ENCODE data around the gene DLK1.

Gene DLK1

DNA sequence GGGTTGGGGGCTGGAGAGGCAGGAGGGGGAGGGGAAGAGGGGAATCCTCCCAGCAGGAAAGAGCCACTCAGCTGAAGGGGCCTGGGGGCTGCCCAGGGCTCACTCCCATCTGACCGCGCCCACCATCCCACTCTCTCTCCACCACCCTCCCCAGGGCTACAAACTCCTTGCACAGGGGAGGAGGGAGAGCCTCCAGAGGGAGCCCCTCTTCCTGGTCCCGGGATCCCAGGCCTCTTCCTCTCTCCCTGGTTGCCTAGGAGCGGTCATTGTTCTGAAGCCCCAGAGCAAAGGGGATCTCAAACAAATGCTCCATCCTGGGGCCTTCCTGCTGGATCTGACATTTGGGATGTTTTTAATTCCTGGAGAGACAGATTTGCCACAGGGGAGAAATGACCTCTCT lies 39.8 kb upstream of the DLK1 start:
- TF ChIP-seq, protein P1, sequence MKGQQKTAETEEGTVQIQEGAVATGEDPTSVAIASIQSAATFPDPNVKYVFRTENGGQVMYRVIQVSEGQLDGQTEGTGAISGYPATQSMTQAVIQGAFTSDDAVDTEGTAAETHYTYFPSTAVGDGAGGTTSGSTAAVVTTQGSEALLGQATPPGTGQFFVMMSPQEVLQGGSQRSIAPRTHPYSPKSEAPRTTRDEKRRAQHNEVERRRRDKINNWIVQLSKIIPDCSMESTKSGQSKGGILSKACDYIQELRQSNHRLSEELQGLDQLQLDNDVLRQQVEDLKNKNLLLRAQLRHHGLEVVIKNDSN (IDR thresholded peaks at IDR 0.05) = no peak
- TF ChIP-seq CEBPB (IDR thresholded peaks at IDR 0.05) = no peak
- TF ChIP-seq CREB1 (IDR thresholded peaks at IDR 0.05; ENCODE audit: low read depth) = no peak
- TF ChIP-seq NFIC (IDR thresholded peaks at IDR 0.05) = no peak
- no peak for TF ChIP-seq TAF1 (IDR thresholded peaks at IDR 0.05; ENCODE audit: low read depth)

DNA sequence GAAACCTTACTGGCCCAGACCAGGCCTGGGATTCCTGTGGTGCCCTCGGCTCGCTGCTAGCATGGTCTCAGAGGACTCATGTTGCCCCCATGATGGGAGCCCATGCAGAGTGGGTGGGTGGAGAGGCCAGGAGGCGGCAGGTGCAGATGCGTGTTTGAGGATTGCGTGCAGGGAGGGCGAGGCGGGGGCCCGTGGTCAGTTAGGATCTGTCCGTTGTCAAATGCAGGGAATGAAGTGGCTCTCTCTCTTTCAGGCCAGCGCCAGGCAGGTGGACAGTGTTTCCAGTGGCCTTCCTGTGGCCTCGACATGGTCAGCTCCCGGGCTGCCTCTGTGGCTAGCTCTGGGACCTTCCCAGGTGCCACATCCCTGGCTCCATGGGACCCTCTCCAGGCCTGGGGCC lies 39.3 kb upstream of the DLK1 start:
- TF ChIP-seq, protein P1 (IDR thresholded peaks at IDR 0.05) = no peak
- TF ChIP-seq, protein P2, sequence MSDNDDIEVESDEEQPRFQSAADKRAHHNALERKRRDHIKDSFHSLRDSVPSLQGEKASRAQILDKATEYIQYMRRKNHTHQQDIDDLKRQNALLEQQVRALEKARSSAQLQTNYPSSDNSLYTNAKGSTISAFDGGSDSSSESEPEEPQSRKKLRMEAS (IDR thresholded peaks at IDR 0.05) = no peak
- TF ChIP-seq FOXM1 (IDR thresholded peaks at IDR 0.05; ENCODE audit: borderline replicate concordance, low read depth) (no peak), EP300 (IDR thresholded peaks at IDR 0.05; ENCODE audit: borderline replicate concordance) (no peak), TCF12 (IDR thresholded peaks at IDR 0.05; ENCODE audit: low read depth) (no peak), CEBPB (IDR thresholded peaks at IDR 0.05) (no peak), EGR1 (IDR thresholded peaks at IDR 0.05) (no peak), NFIC (IDR thresholded peaks at IDR 0.05) (no peak), RAD21 (IDR thresholded peaks at IDR 0.05; ENCODE audit: low read depth) (no peak), YY1 (IDR thresholded peaks at IDR 0.05; ENCODE audit: low read depth) (no peak), ZBTB7A (IDR thresholded peaks at IDR 0.05; ENCODE audit: low read depth) (no peak), CREB1 (IDR thresholded peaks at IDR 0.05; ENCODE audit: low read depth) (no peak), TAF1 (IDR thresholded peaks at IDR 0.05; ENCODE audit: low read depth) (no peak), TEAD4 (IDR thresholded peaks at IDR 0.05) (no peak)
- TF ChIP-seq, protein P3, sequence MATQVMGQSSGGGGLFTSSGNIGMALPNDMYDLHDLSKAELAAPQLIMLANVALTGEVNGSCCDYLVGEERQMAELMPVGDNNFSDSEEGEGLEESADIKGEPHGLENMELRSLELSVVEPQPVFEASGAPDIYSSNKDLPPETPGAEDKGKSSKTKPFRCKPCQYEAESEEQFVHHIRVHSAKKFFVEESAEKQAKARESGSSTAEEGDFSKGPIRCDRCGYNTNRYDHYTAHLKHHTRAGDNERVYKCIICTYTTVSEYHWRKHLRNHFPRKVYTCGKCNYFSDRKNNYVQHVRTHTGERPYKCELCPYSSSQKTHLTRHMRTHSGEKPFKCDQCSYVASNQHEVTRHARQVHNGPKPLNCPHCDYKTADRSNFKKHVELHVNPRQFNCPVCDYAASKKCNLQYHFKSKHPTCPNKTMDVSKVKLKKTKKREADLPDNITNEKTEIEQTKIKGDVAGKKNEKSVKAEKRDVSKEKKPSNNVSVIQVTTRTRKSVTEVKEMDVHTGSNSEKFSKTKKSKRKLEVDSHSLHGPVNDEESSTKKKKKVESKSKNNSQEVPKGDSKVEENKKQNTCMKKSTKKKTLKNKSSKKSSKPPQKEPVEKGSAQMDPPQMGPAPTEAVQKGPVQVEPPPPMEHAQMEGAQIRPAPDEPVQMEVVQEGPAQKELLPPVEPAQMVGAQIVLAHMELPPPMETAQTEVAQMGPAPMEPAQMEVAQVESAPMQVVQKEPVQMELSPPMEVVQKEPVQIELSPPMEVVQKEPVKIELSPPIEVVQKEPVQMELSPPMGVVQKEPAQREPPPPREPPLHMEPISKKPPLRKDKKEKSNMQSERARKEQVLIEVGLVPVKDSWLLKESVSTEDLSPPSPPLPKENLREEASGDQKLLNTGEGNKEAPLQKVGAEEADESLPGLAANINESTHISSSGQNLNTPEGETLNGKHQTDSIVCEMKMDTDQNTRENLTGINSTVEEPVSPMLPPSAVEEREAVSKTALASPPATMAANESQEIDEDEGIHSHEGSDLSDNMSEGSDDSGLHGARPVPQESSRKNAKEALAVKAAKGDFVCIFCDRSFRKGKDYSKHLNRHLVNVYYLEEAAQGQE (IDR thresholded peaks at IDR 0.05; ENCODE audit: low read depth) = no peak

DNA sequence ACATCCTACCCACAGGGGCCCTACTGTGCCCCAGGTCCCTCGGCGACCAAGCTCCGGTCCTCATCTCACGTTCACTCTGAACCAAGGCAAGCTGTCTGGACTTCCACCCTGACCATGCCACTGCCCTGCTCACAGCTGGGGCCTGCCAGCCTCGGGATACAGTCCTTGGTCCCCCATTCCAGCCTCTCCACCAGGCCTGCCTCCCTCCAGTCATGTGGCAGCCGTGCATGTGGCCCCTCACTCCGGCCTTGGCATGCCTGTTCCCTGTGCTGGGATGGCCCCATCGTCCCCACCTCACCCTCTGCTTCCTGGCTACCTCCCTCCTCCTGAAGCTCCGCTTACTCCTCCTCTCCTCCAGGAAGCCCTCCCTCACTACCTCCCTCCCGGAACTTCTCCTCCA lies 38.6 kb upstream of the DLK1 start:
- TF ChIP-seq FOXM1 (IDR thresholded peaks at IDR 0.05; ENCODE audit: borderline replicate concordance, low read depth) (no peak), CREB1 (IDR thresholded peaks at IDR 0.05; ENCODE audit: low read depth) (no peak), EP300 (IDR thresholded peaks at IDR 0.05; ENCODE audit: borderline replicate concordance) (no peak), CEBPB (IDR thresholded peaks at IDR 0.05) (no peak), EGR1 (IDR thresholded peaks at IDR 0.05) (no peak), TAF1 (IDR thresholded peaks at IDR 0.05; ENCODE audit: low read depth) (no peak), TCF12 (IDR thresholded peaks at IDR 0.05; ENCODE audit: low read depth) (no peak), RAD21 (IDR thresholded peaks at IDR 0.05; ENCODE audit: low read depth) (no peak), YY1 (IDR thresholded peaks at IDR 0.05; ENCODE audit: low read depth) (no peak), TEAD4 (IDR thresholded peaks at IDR 0.05) (no peak)
- TF ChIP-seq, protein P2 (IDR thresholded peaks at IDR 0.05) = no peak
- TF ChIP-seq, protein P1 (IDR thresholded peaks at IDR 0.05) = no peak
- TF ChIP-seq, protein P3 (IDR thresholded peaks at IDR 0.05; ENCODE audit: low read depth) = no peak

DNA sequence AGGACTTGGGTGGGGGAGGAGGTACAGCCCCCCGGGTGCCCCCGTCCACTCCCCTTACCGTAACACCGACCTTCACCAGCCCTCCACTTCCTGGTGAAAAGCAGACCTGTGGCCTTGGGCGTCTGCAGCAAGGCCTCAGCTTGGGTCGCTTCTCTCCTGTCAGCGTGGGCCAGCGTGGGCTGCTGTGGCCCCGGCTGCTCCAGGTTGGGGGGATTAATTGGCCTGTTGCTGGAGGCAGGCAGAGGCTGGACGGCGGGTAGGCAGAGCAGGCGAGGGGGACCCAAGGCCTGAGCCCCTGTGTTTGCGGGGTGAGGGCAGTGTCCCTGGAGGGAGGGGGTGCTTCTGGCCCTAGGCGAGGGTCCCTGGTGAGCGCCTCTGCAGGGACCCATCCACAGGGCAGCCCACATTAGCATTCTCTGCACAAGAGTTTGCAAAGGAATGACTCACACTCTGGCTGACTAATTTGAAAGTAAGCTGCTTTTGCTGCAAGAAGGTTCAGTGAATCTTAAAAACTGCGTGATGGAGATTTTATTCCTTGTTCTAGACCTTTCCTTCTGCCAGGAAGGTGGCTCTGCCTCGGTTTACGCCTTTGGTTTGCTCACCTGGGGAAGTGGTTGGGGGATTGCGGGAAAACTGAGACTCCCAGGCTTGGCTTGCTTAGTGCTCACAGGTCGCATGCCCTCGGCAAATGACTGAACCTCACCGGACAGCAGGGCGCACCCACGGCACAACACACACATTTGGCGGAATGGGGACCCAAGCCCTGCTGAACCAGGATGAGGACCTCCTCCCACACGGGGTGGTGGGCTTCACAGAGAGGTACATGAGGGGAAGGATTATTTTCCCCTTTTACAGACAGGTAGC lies 37.9 kb upstream of the DLK1 start:
- no peak for TF ChIP-seq TCF12 (IDR thresholded peaks at IDR 0.05; ENCODE audit: low read depth)
- TF ChIP-seq TAF1 (IDR thresholded peaks at IDR 0.05; ENCODE audit: low read depth) = no peak
- TF ChIP-seq NFIC (IDR thresholded peaks at IDR 0.05) = no peak
- TF ChIP-seq ZBTB7A (IDR thresholded peaks at IDR 0.05; ENCODE audit: low read depth) = no peak
- TF ChIP-seq CEBPB (IDR thresholded peaks at IDR 0.05) = no peak
- TF ChIP-seq, protein P1 (IDR thresholded peaks at IDR 0.05) = no peak
- no peak for TF ChIP-seq YY1 (IDR thresholded peaks at IDR 0.05; ENCODE audit: low read depth)
- TF ChIP-seq FOXM1 (IDR thresholded peaks at IDR 0.05; ENCODE audit: borderline replicate concordance, low read depth) = no peak
- no peak for TF ChIP-seq CREB1 (IDR thresholded peaks at IDR 0.05; ENCODE audit: low read depth)
- TF ChIP-seq EP300 (IDR thresholded peaks at IDR 0.05; ENCODE audit: borderline replicate concordance) = no peak
- no peak for TF ChIP-seq RAD21 (IDR thresholded peaks at IDR 0.05; ENCODE audit: low read depth)
- TF ChIP-seq, protein P2 (IDR thresholded peaks at IDR 0.05) = no peak
- no peak for TF ChIP-seq EGR1 (IDR thresholded peaks at IDR 0.05)
- TF ChIP-seq, protein P3 (IDR thresholded peaks at IDR 0.05; ENCODE audit: low read depth) = no peak
- TF ChIP-seq TEAD4 (IDR thresholded peaks at IDR 0.05) = no peak
